Sigmoid colon (tissue), 4 donors: Measurements from ENCODE around the gene CLSTN1.

ENCODE experiments used
- EP300 ChIP-seq, 4 donors: sonication (generic); formaldehyde crosslinking; IDR thresholded peaks; one replicate each; pipeline ENCODE4 v1.6.1; 2017; ENCODE audit warnings: antibody characterized with exemption in 4 of 4
- POLR2A ChIP-seq, 2 donors: fragments of 450-650 bp; IDR thresholded peaks; one replicate each; pipeline ENCODE4 v1.6.1; 2016; ENCODE audit warnings: antibody characterized with exemption in 2 of 2, mild to moderate bottlenecking in 2 of 2, moderate library complexity in 2 of 2
- TF ChIP-seq, protein P1 (sequence below), 4 experiments: fragments of 450-650 bp in 3 of 4; fragments of 200-600 bp in 1 of 4; IDR thresholded peaks; one replicate each; pipeline ENCODE4 v1.5.1; 2016 to 2019; ENCODE audit warnings: antibody characterized with exemption in 4 of 4, mild to moderate bottlenecking in 3 of 4, moderate library complexity in 2 of 4

GRCh38 chr1:9755441-9755995 lies 68.2 kb downstream of the CLSTN1 start:
- TF ChIP-seq POLR2A (IDR thresholded peaks at IDR 0.05) (no peak), EP300 (IDR thresholded peaks at IDR 0.05) (no peak)
- TF ChIP-seq, protein P1, sequence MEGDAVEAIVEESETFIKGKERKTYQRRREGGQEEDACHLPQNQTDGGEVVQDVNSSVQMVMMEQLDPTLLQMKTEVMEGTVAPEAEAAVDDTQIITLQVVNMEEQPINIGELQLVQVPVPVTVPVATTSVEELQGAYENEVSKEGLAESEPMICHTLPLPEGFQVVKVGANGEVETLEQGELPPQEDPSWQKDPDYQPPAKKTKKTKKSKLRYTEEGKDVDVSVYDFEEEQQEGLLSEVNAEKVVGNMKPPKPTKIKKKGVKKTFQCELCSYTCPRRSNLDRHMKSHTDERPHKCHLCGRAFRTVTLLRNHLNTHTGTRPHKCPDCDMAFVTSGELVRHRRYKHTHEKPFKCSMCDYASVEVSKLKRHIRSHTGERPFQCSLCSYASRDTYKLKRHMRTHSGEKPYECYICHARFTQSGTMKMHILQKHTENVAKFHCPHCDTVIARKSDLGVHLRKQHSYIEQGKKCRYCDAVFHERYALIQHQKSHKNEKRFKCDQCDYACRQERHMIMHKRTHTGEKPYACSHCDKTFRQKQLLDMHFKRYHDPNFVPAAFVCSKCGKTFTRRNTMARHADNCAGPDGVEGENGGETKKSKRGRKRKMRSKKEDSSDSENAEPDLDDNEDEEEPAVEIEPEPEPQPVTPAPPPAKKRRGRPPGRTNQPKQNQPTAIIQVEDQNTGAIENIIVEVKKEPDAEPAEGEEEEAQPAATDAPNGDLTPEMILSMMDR (IDR thresholded peaks at IDR 0.05): no peak
